Inflammatory macrophage treated with lipopolysaccharide for 4 hours (primary cell): ENCODE results near the gene PITPNC1.
"Not testable (repeated sequence)": the region's sequence is repeated elsewhere in the genome, so short reads cannot be mapped to it uniquely, and the experiment has no call there.

ENCODE experiments used
- DNase-seq: peaks from one replicate; pipeline ENCODE4 v3.0.0-alpha.2; 2020

The PITPNC1 gene

DNA sequence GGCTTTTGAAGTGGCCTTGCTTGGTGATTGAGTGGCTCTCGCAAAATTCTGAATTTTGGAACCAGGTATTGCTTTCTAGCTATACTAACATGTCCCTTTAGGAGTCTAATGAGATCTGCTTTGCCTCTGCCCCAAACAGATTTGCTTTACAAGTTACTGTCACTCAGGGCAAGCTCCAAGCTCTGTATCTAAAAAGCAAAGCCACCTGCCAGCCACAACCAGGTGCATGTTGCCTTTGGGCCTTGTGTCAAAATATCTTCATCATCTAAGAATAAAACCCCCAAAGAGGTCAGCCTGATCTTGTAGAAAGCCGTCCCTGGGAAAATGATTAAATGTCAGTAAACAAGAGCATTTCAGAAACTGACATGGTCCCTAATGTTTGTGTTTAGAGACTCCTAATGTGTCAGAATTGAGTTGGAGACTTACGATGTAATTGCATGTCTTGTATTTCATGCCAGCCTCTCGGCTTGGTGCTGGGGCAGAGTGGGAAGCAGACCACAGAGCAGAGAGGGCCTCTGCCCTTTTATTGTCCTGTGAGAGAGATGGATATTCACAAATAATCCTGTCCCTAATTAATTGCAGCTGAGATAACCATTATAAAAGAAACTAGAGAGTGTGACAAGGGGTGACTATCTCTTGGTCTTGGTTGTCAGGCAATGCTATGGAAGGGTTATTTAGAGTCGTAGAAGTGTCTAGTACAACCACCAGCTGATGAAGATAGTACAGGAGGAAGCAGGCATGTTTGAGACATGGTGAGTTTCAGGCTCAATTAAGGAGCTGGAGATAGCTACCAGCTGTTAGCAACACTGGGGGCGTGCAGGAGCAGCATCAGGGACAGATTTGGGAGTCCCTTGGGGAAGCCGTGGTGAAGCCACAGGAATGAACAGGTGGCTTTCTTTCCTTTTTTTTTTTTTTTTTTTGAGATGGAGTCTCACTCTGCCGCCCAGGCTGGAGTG is 90.7 kb downstream of the PITPNC1 start:
- DNase-seq = no peak

DNA sequence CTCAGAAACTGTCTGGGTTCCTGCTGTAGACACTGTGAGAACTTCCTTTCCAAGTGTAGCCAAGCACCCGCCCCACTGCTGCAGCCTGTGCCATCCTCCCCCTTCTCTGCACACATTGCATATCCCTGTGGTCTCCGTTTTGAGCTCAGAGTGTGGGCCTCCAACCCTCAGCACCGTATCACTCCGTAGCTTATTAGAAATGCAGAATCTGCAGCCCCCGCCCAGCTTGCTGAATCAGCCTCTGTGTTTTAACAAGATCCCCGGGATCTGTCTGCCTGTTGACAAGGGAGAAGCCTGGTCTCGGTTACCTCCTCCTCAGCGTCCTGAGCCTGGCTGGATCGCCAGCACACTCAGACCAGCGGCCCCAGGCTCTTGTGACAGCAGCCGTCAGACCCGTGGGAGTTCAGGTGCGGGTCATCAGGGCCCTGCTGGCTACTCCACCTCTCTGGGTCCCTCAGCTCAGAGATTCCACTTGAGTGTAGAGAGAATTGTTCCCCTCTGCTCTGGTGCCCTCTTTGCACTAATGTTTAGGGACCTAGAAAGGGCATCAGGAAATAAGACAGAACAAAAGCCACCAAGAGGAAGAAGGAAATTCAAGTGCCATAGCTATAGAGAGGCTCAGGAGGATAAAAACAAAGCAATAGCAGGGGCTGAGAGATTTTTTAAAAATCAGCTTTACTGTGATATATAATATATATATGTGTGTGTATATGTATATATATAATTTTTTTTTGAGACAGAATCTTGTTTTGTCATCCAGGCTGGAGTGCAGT is 92.3 kb downstream of the PITPNC1 start:
- DNase-seq = peak; percentile 44

- DNase-seq = peak; percentile 56
Measured at GRCh38 chr17:67470163-67470562, 93.1 kb downstream of the PITPNC1 start.

DNA sequence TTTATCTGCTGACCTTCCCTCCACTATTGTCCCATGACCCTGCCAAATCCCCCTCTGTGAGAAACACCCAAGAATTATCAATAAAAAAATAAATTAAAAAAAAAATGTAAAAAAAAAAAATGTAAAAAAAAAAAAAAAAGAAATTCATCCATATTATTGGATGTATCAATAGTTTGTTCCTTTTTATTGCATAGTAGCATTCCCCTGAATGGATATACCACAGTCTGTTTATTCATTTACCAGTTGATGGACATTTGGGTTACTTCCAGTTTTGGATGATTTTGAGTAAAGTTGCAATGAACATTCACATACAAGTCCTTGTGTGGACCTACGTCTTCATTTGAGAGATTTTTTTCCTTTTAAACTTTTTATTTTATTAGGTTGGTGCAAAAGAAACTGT is 94.0 kb downstream of the PITPNC1 start:
- DNase-seq = no peak

GRCh38 chr17:67472606-67473005 is 95.5 kb downstream of the PITPNC1 start:
- DNase-seq = not testable (repeated sequence)

DNA sequence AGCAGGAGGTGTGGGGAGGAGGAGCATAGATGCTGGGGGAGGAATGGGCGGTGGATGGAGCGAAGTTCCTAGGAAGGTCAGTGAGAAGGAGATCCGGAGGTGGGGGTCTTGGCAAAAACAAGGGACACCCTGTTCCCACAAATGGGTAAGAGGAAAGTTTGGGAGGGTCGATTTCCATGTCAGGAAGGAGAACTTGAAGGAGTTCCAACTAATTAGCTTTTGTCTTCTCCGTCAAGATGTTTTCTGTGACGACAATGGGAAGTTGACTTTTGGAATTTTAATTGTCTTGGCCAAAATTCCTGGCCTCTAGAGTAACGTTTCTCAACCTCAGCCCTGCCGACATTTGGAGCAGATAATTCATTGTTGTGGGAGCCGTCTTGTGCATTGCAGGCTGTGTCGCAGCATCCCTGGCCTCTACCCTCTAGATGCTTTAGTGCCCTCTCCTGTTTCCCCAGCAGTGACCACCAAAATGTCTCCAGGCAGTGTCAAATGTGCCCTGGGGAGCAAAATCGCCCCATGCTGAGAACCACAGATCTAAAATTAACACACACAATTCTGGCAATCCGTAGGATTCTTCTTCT is 97.1 kb downstream of the PITPNC1 start:
- DNase-seq = no peak

GRCh38 chr17:67475161-67475937 is 98.3 kb downstream of the PITPNC1 start:
- peak; percentile 84 for DNase-seq

- no peak for DNase-seq
Measured at GRCh38 chr17:67476787-67477335, 99.8 kb downstream of the PITPNC1 start.

DNA sequence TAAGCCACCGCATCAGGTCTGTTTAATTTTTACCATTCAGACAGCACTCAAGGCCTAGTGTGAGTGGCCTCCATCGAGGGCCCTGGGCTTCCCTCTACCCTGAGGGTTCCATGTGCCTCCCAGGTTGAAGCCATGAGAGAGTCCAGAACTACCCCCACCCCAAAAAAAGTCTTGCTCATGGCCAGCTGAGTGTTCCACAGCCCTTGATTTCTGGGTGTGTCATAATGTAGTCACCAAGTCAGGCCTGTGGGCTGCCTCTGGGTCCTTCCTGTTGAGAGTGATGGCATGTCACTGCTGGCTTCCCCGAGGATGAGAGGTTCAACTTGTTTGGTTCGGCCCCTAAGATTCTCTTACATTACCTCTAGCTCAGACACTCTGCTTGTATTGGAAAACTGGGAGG is 100.6 kb downstream of the PITPNC1 start:
- DNase-seq = peak; percentile 86

DNA sequence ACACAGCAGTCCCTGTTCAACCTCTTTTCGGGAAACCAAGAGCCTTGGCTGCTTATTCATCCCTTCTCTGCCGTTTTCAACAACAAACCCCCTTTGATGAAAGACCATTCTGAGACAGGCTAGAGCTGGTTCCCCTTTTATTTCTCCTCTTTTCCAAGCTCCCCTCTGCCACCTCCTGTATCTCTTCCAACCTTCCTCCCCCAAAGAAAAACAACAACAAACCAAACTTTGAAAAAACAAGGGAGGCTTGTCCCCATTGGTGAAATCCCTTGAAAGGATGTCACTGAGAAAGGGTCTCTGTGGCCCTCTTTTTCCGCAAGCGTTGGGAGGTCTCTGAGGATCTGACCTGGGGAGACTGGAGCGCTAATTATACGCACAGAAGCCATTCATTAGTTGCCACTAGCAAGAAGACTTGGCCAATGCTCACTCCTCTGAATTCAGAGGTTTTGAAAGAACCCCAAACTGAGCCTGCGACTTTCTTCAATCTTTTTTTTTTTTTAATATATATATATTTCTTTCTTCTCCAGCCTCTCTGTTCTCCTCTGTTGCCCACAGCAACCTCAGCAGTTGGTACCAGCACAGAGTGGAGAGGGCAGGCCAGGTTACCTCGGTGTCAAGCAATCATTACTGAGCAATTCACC is 101.4 kb downstream of the PITPNC1 start:
- no peak for DNase-seq

DNA sequence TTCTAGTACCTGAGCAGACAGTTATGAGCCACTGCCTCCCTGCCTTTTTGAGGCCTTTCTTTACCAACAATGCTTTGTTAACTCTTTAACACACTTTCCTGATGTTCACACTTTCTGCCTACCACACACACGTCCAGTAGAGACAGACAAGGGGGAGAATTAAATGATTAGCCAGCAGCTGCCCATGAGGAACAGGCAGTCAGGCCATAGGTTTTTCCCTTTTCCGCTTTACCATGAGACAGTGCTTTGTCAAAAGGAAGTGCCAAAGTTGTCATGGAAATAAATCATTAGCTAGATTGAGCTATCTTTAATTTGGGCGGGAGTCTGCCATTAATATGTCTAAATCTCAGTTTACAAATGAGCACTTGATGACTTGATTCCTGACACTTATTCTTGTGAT is 102.1 kb downstream of the PITPNC1 start:
- DNase-seq = peak; percentile 64

GRCh38 chr17:67480959-67481358 is 103.9 kb downstream of the PITPNC1 start:
- DNase-seq = not testable (repeated sequence)

GRCh38 chr17:67481808-67482207 is 104.7 kb downstream of the PITPNC1 start:
- DNase-seq = peak; percentile 93

GRCh38 chr17:67482764-67483163 is 105.7 kb downstream of the PITPNC1 start:
- no peak for DNase-seq

DNA sequence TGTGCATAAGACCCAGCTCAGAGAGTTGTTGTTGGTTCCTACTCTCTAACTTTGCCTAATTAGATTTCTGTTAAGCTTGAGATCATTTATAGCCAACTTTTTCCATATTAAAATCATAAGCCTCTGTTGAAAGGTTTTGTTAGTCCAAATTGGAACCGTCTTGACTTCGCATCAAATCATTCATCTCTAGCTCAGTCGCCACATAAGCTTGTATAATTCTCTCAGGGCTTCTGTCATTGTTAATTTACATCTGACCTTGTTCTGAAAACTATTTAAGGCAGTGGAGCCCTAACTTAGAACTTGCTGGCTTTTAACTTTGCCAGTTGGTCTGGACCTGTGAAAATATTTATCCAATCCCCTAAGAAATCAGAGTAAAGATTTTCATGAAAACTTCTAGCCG is 107.2 kb downstream of the PITPNC1 start:
- no peak for DNase-seq

DNA sequence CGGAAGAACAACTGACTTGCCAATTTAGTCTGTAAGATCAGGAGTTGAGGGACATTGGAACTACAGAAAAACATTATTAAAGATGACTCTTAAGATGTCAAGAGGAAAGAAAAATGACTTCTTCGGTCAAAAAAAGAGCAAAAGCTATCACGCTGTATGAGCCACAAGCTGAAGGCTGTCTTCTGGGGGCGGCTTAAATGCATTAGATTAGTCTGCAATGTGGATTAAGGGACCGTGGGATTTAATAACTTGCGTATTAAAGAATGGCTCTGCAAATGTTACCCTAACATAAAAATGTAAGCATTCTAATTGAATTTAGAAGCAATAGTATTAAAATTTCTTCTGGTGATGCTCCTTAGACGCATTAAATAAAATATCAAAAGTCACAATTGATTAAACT is 108.6 kb downstream of the PITPNC1 start:
- DNase-seq = no peak

- no peak for DNase-seq
Measured at GRCh38 chr17:67487506-67487905, 110.4 kb downstream of the PITPNC1 start.

DNA sequence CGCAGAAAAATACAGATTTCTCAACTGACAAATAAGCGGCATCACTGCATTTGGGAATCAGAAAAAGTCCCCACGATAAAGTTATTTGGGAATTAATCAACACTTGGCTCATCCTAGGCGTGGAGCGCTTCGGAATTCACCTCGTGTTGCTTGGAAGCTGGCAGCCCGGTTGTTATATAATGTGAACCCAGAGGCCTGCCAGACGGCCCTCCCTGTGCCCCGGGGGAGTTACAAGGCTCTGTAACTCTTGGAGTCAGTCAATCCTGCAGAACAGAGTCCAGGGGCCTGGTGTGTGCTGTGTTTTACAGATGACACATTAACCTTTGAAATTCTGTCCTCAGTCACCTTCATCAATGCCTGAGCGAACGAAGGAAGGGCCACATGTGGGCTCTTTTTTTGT is 111.1 kb downstream of the PITPNC1 start:
- no peak for DNase-seq

DNA sequence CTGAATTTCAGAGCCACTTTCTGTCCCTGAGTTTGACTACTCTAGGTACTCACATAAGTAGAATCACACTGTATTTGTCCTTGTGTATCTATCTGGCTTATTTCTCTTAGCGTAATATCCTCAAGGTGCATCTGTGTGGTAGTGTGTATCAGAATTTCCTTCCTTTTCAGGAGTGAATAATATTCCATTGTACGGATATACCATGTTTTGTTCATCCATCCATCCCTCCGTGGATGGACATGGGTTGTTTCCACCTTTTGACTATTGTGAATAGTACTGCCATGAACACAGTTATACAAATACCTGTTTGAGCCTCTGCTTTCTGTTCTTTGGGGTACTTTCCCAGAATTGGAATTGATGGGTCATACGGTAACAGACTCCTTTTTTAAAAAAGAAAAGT is 111.7 kb downstream of the PITPNC1 start:
- DNase-seq = no peak

- DNase-seq = no peak
Measured at GRCh38 chr17:67489273-67489672, 112.2 kb downstream of the PITPNC1 start.

GRCh38 chr17:67490471-67490870 is 113.4 kb downstream of the PITPNC1 start:
- no peak for DNase-seq
